ENCODE results near the gene BORCS8.

The BORCS8 gene

GRCh38 chr19:19160461-19161035 is 31.4 kb downstream of the BORCS8 start:
- DNase-seq (ENCODE audit: low read depth), result no peak
- no peak overlapping the region for H3K4me3 ChIP-seq (ENCODE audit: control insufficient read depth, low read depth, low read length)
- TF ChIP-seq, protein P1, sequence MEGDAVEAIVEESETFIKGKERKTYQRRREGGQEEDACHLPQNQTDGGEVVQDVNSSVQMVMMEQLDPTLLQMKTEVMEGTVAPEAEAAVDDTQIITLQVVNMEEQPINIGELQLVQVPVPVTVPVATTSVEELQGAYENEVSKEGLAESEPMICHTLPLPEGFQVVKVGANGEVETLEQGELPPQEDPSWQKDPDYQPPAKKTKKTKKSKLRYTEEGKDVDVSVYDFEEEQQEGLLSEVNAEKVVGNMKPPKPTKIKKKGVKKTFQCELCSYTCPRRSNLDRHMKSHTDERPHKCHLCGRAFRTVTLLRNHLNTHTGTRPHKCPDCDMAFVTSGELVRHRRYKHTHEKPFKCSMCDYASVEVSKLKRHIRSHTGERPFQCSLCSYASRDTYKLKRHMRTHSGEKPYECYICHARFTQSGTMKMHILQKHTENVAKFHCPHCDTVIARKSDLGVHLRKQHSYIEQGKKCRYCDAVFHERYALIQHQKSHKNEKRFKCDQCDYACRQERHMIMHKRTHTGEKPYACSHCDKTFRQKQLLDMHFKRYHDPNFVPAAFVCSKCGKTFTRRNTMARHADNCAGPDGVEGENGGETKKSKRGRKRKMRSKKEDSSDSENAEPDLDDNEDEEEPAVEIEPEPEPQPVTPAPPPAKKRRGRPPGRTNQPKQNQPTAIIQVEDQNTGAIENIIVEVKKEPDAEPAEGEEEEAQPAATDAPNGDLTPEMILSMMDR (conservative IDR thresholded peaks at IDR 0.05; ENCODE audit: control insufficient read depth, insufficient read depth, low read depth, low read length), result no peak

DNA sequence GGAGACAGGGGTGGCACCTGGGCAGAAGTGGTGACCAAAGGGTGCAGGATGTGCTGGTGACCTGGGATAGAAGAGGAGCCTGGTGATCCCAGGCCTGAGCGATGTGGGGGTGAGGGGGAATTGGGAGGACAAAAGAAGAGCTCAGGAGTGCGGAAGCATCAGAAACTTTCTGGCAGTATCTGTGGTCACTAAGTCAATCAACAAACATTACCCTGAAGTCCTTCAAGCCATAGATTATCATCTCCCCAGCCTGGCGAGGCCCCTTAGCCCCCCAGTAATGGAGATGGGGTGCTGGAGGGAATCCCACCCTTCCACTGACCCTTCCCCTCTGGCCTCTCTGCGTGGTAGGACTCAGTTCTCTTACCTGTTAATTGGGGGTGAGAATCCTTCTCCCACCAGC is 32.4 kb downstream of the BORCS8 start:
- no peak overlapping the region for H3K4me3 ChIP-seq (ENCODE audit: control insufficient read depth, low read depth, low read length)
- TF ChIP-seq, protein P1 (conservative IDR thresholded peaks at IDR 0.05; ENCODE audit: control insufficient read depth, insufficient read depth, low read depth, low read length), result no peak
- no peak for DNase-seq (ENCODE audit: low read depth)

GRCh38 chr19:19157808-19158207 is 34.1 kb downstream of the BORCS8 start:
- no peak overlapping the region for H3K4me3 ChIP-seq (ENCODE audit: control insufficient read depth, low read depth, low read length)
- TF ChIP-seq, protein P1 (conservative IDR thresholded peaks at IDR 0.05; ENCODE audit: control insufficient read depth, insufficient read depth, low read depth, low read length), result no peak

DNA sequence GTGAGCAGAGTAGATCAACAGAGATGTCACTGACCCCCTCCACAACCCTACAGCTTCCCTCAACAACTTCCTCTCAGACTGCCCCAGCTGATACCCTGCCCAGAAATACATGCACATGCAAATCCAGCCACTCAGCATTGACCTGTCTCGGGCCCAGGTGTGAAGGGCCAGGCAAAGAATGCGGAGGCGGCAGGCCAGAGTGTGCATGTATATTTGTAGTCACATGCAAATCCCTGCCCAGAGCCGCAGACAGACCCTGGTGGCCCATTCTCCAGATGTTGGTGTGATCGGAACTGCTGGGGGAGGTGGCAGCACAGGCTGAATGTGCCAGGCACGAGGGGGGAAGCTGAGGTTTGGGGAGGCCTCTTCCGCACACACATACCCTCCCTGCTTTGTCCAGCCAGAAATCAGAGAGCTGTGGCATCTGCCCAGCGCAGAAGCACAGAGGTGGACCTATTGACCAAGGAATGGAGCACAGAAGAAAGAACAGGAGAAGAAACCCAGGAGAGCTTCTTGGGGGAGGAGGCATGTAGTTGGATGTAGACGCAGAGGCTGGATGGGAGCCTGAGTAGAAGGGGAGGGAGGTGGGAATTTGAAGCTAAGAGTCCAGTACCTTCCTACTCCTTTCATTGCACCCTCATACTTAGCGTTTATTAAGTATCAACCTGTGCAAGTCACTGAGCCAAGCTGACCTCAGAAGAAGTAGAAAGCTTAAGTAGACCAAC is 36.3 kb downstream of the BORCS8 start:
- TF ChIP-seq, protein P1 (conservative IDR thresholded peaks at IDR 0.05; ENCODE audit: control insufficient read depth, insufficient read depth, low read depth, low read length), result no peak
- H3K4me3 ChIP-seq (ENCODE audit: control insufficient read depth, low read depth, low read length), result no peak overlapping the region
- no peak for DNase-seq (ENCODE audit: low read depth)

More at GRCh38 chr19:19157808-19158207, 34.1 kb downstream of the BORCS8 start:
- no peak for DNase-seq (ENCODE audit: low read depth)

- no peak overlapping the region for H3K4me3 ChIP-seq (ENCODE audit: control insufficient read depth, low read depth, low read length)
- DNase-seq (ENCODE audit: low read depth), result no peak
- TF ChIP-seq, protein P1 (conservative IDR thresholded peaks at IDR 0.05; ENCODE audit: control insufficient read depth, insufficient read depth, low read depth, low read length), result no peak
These were observed 37.0 kb downstream of the BORCS8 start for GRCh38 chr19:19154768-19155494.

- H3K4me3 ChIP-seq (ENCODE audit: control insufficient read depth, low read depth, low read length), result no peak overlapping the region
- no peak for DNase-seq (ENCODE audit: low read depth)
- TF ChIP-seq, protein P1 (conservative IDR thresholded peaks at IDR 0.05; ENCODE audit: control insufficient read depth, insufficient read depth, low read depth, low read length), result no peak
These were observed 39.1 kb downstream of the BORCS8 start for GRCh38 chr19:19152668-19153384.
